SK-N-SH (cell line): ENCODE measurements around the gene MBNL2. TPM values are rescaled to one million over a fixed set of nuclear protein-coding genes. Genes with fewer than 3 reads are reported as not detected.

Experiments used
- CTCF ChIA-PET: fragments of 300-600, 350-600 bp; formaldehyde crosslinking; extraction: SDS; loops from one replicate; lab custom pipeline; 2021; lab: Yijun Ruan, JAX
- POLR2A ChIA-PET: fragments of 350-600 bp; sonication (Branson Sonifier 250); formaldehyde crosslinking; extraction: SDS; loops from one replicate; lab custom pipeline; 2020; ENCODE audit warnings: antibody characterized with exemption, inconsistent platforms; lab: Yijun Ruan, JAX
- DNase-seq: peaks from one replicate; pipeline ENCODE4 v3.0.0; 2012
- H2AFZ ChIP-seq: fragments of 200-600 bp; sonication (generic); 2 replicates; pipeline ENCODE4 v1.8.1; 2016; ENCODE audit warnings: antibody characterized with exemption, mild to moderate bottlenecking, low read depth
- H3F3A ChIP-seq: fragments of 200-600 bp; sonication (generic); replicated peaks from 2 replicates; pipeline ENCODE3; 2016; ENCODE audit warnings: antibody characterized with exemption, mild to moderate bottlenecking; ENCODE audit not compliant: insufficient read depth
- H3K27ac ChIP-seq, 2 experiments: fragments of 200-500 bp in 1 of 2; fragments of 200-600 bp in 1 of 2; sonication (Bioruptor generic) in 1 of 2; sonication (generic), shearing (Covaris generic) in 1 of 2; 2 replicates each; pipeline versions ENCODE4 v1.5.1 to v1.6.1; 2014 to 2016; ENCODE audit warnings: low read depth in 2 of 2, inconsistent platforms in 1 of 2, low read length in 1 of 2, mild to moderate bottlenecking in 1 of 2, mixed read lengths in 1 of 2
- H3K27me3 ChIP-seq: fragments of 200-600 bp; sonication (generic), shearing (Covaris generic); 2 replicates; pipeline ENCODE4 v1.6.1; 2016; ENCODE audit warnings: mixed run types; ENCODE audit not compliant: insufficient read depth
- H3K36me3 ChIP-seq, 2 experiments: fragments of 200-500 bp in 1 of 2; fragments of 200-600 bp in 1 of 2; sonication (Bioruptor generic) in 1 of 2; sonication (generic) in 1 of 2; replicated peaks in 1 of 2; 2 replicates each; pipeline versions ENCODE3 to v1.5.1; 2014 to 2016; ENCODE audit warnings: low read length in 1 of 2, mild to moderate bottlenecking in 1 of 2; ENCODE audit not compliant: insufficient read depth in 2 of 2, control insufficient read depth in 1 of 2
- H3K4me1 ChIP-seq, 2 experiments: fragments of 200-500 bp in 1 of 2; fragments of 200-600 bp in 1 of 2; sonication (Bioruptor generic) in 1 of 2; sonication (generic), shearing (Covaris generic) in 1 of 2; 2 replicates each; pipeline versions ENCODE4 v1.5.1 to v1.6.1; 2014 to 2016; ENCODE audit warnings: low read depth in 1 of 2, low read length in 1 of 2, mixed run types in 1 of 2; ENCODE audit not compliant: insufficient read depth in 2 of 2, control insufficient read depth in 1 of 2
- H3K4me2 ChIP-seq: fragments of 200-600 bp; sonication (generic), shearing (Covaris generic); 2 replicates; pipeline ENCODE4 v1.6.1; 2017; ENCODE audit warnings: mixed run types
- H3K4me3 ChIP-seq, 2 experiments: fragments of 200-500 bp in 1 of 2; fragments of 200-600 bp in 1 of 2; sonication (Bioruptor generic) in 1 of 2; sonication (generic), shearing (Covaris generic) in 1 of 2; 2 replicates each; pipeline versions ENCODE4 v1.5.1 to v1.8.1; 2014 to 2016; ENCODE audit warnings: low read depth in 2 of 2, inconsistent platforms in 1 of 2, low read length in 1 of 2, mild to moderate bottlenecking in 1 of 2, mixed read lengths in 1 of 2, moderate library complexity in 1 of 2
- H3K79me2 ChIP-seq: fragments of 200-600 bp; sonication (generic); 2 replicates; pipeline ENCODE4 v1.8.1; 2017; ENCODE audit warnings: mild to moderate bottlenecking; ENCODE audit not compliant: insufficient read depth
- H3K9ac ChIP-seq: fragments of 200-600 bp; sonication (generic); 2 replicates; pipeline ENCODE4 v1.6.1; 2017; ENCODE audit warnings: mixed run types
- H3K9me2 ChIP-seq: fragments of 200-600 bp; sonication (generic); 2 replicates; pipeline ENCODE4 v1.6.1; 2017; ENCODE audit warnings: mixed run types
- H3K9me3 ChIP-seq: fragments of 200-600 bp; sonication (generic); 2 replicates; pipeline ENCODE4 v1.6.1; 2017; ENCODE audit warnings: mixed run types, mild to moderate bottlenecking, moderate library complexity
- H4K20me1 ChIP-seq: fragments of 200-600 bp; sonication (generic); 2 replicates; pipeline ENCODE4 v1.6.1; 2017; ENCODE audit warnings: mild to moderate bottlenecking, mixed run types; ENCODE audit not compliant: insufficient read depth
- ELF1 ChIP-seq: IDR thresholded peaks from 2 replicates; pipeline ENCODE4 v1.4.0; 2012
- EP300 ChIP-seq, 2 experiments: IDR thresholded peaks; 2 replicates each; pipeline versions ENCODE4 v1.4.0 to v1.6.1; 2012; ENCODE audit warnings: borderline replicate concordance in 1 of 2, low read depth in 1 of 2, low read length in 1 of 2
- EZH2phosphoT487 ChIP-seq: fragments of 200-600 bp; sonication (generic); IDR thresholded peaks from 2 replicates; pipeline ENCODE4 v1.6.1; 2017; ENCODE audit warnings: low read depth, mixed run types, mild to moderate bottlenecking, antibody characterized with exemption, moderate library complexity, borderline replicate concordance
- FOSL2 ChIP-seq: IDR thresholded peaks from 2 replicates; pipeline ENCODE4 v1.4.0; 2012; ENCODE audit warnings: low read depth, mild to moderate bottlenecking, moderate library complexity, borderline replicate concordance
- FOXJ3 ChIP-seq: sonication (generic); formaldehyde crosslinking; IDR thresholded peaks from 2 replicates; pipeline ENCODE4 v1.5.1; 2020; ENCODE audit warnings: mild to moderate bottlenecking, missing genetic modification reagents
- GATA2 ChIP-seq: sonication (generic); formaldehyde crosslinking; IDR thresholded peaks from 2 replicates; pipeline ENCODE4 v1.5.0; 2020; ENCODE audit warnings: mild to moderate bottlenecking, missing genetic modification reagents
- MEF2A ChIP-seq: IDR thresholded peaks from 2 replicates; pipeline ENCODE4 v1.4.0; 2012; ENCODE audit warnings: low read depth, borderline replicate concordance
- MXI1 ChIP-seq: IDR thresholded peaks from 2 replicates; pipeline ENCODE4 v1.6.1; 2012; ENCODE audit warnings: mild to moderate bottlenecking, low read depth, low read length, improper control_type of control experiment
- POLR2AphosphoS5 ChIP-seq: IDR thresholded peaks from 2 replicates; pipeline ENCODE4 v1.6.1; 2012; ENCODE audit warnings: low read depth, low read length
- RAD21 ChIP-seq: IDR thresholded peaks from 2 replicates; pipeline ENCODE4 v1.6.1; 2012; ENCODE audit warnings: mild to moderate bottlenecking, low read length
- REST ChIP-seq: IDR thresholded peaks from 2 replicates; pipeline ENCODE4 v1.6.1; 2012; ENCODE audit warnings: mild to moderate bottlenecking, low read depth, low read length, moderate library complexity
- RFX5 ChIP-seq: IDR thresholded peaks from 2 replicates; pipeline ENCODE4 v1.6.1; 2012; ENCODE audit warnings: mild to moderate bottlenecking, improper control_type of control experiment, low read length
- SMC3 ChIP-seq: IDR thresholded peaks from 2 replicates; pipeline ENCODE4 v1.6.1; 2012; ENCODE audit warnings: low read depth, low read length, improper control_type of control experiment
- TAF1 ChIP-seq: IDR thresholded peaks from 2 replicates; pipeline ENCODE4 v1.6.1; 2012; ENCODE audit warnings: low read depth, mild to moderate bottlenecking, low read length, moderate library complexity, borderline replicate concordance
- TCF12 ChIP-seq: IDR thresholded peaks from 2 replicates; pipeline ENCODE4 v1.4.0; 2012
- TEAD4 ChIP-seq: IDR thresholded peaks from 2 replicates; pipeline ENCODE4 v1.4.0; 2012; ENCODE audit warnings: mild to moderate bottlenecking, borderline replicate concordance; ENCODE audit not compliant: insufficient read depth
- WGBS: methylation state at CpG from one replicate; pipeline ENCODE4 v1.1.6; 2017; ENCODE audit warnings: low lambda C conversion rate; 5-methylcytosine and 5-hydroxymethylcytosine counted together
- polyA plus RNA-seq, 3 experiments: library from polyadenylated mRNA; depleted of rRNA; stranded (reverse); fragments of >200 nt; gene quantifications; 2 replicates each; pipeline ENCODE4 v1.2.3, GENCODE V29; 2012
- TF ChIP-seq, protein P1 (sequence below): fragments of 150-350 bp; IDR thresholded peaks from 2 replicates; pipeline ENCODE4 v1.6.1; 2016; ENCODE audit warnings: mild to moderate bottlenecking, low read depth, low read length
- TF ChIP-seq, protein P2 (sequence below): IDR thresholded peaks from 2 replicates; pipeline ENCODE4; 2012

The MBNL2 gene
- polyA plus RNA-seq, 1 of the 3 experiments (the other 2 are of a cell fraction), result 24.5 TPM

DNA sequence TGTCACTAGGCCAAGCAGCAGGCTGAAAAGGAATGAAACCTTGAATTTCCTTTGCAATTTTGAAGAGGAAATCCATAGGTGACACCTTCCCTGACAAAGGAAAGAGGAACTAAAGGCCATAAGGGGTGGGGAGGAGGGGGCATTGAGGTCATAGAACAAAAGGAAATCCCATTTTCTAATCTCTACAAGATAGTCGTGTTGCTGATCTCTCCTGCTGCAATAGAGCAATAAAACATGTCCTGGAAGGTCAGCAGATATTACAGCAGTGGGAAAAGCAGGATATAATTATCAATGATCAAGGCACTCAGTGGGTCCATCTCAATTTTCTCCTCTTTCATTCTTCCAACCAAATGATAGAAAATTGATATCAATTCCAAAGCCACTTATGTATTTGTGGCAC is 191.6 kb downstream of the MBNL2 start:
- no peak for DNase-seq
- Histone ChIP-seq H3F3A (no peaks in the 10 kb centered on the region), H3K27me3 (no peaks in the 10 kb centered on the region), H2AFZ (no peak overlapping the region), H4K20me1 (no peaks in the 10 kb centered on the region), H3K4me1 (no peaks in the 10 kb centered on the region), H3K9me2 (no peaks in the 10 kb centered on the region), H3K36me3 (no peaks in the 10 kb centered on the region), H3K79me2 (no peaks in the 10 kb centered on the region), H3K9ac (no peak overlapping the region), H3K9me3 (no peaks in the 10 kb centered on the region), H3K27ac (no peak overlapping the region), H3K4me3 (no peak overlapping the region), H3K4me2 (no peak overlapping the region)
- ChIA-PET POLR2A (no interaction called here), CTCF (no interaction called here)
- 24% methylated on average over 1 of the region's 1 CpG for WGBS
- TF ChIP-seq ELF1 (no peak), FOXJ3 (no peak), EP300 (IDR thresholded peaks at IDR 0.05; ENCODE audit: borderline replicate concordance in 1 of 2, low read depth in 1 of 2, low read length in 1 of 2) (no peak), TCF12 (no peak), TAF1 (no peak), FOSL2 (no peak), REST (no peak), SMC3 (no peak), EZH2phosphoT487 (no peak), MXI1 (no peak), RAD21 (no peak), TEAD4 (no peak), RFX5 (no peak)
- TF ChIP-seq, protein P1, sequence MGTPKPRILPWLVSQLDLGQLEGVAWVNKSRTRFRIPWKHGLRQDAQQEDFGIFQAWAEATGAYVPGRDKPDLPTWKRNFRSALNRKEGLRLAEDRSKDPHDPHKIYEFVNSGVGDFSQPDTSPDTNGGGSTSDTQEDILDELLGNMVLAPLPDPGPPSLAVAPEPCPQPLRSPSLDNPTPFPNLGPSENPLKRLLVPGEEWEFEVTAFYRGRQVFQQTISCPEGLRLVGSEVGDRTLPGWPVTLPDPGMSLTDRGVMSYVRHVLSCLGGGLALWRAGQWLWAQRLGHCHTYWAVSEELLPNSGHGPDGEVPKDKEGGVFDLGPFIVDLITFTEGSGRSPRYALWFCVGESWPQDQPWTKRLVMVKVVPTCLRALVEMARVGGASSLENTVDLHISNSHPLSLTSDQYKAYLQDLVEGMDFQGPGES, result no peak

- POLR2A ChIA-PET, result no interaction called here
- no peaks in the 10 kb centered on the region for H3K27me3 ChIP-seq
- no peak overlapping the region for H3K9ac ChIP-seq
- no peaks in the 10 kb centered on the region for H3K4me1 ChIP-seq
- no peak overlapping the region for H3K4me2 ChIP-seq
- no peaks in the 10 kb centered on the region for H3K36me3 ChIP-seq
- H3K79me2 ChIP-seq, result no peaks in the 10 kb centered on the region
- no peaks in the 10 kb centered on the region for H3K9me3 ChIP-seq
- DNase-seq, result no peak
- 78% methylated on average over 4 of the region's 4 CpGs for WGBS
- no peak overlapping the region for H3K4me3 ChIP-seq
- no peak overlapping the region for H3K27ac ChIP-seq
- no peaks in the 10 kb centered on the region for H3K9me2 ChIP-seq
- H4K20me1 ChIP-seq, result no peaks in the 10 kb centered on the region
- H2AFZ ChIP-seq, result no peak overlapping the region
- CTCF ChIA-PET, result interaction anchor here (0.6 to 1.3 kb wide), 5 partner anchors 9 to 395 kb away, joined by 3 to 6 read pairs (median 3); no protein-coding TSS in a partner anchor
- no peaks in the 10 kb centered on the region for H3F3A ChIP-seq
- TF ChIP-seq FOXJ3 (no peak), MEF2A (no peak), GATA2 (no peak), ELF1 (no peak), POLR2AphosphoS5 (no peak), REST (no peak), MXI1 (no peak)
- TF ChIP-seq, protein P2, sequence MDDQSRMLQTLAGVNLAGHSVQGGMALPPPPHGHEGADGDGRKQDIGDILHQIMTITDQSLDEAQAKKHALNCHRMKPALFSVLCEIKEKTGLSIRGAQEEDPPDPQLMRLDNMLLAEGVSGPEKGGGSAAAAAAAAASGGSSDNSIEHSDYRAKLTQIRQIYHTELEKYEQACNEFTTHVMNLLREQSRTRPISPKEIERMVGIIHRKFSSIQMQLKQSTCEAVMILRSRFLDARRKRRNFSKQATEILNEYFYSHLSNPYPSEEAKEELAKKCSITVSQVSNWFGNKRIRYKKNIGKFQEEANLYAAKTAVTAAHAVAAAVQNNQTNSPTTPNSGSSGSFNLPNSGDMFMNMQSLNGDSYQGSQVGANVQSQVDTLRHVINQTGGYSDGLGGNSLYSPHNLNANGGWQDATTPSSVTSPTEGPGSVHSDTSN, result no peak
These were observed 192.3 kb downstream of the MBNL2 start for GRCh38 chr13:97414392-97414791.
